Body of pancreas (tissue), 4 donors: Measurements from ENCODE around the gene TSPOAP1.

Source experiments
- CTCF ChIP-seq, 7 experiments: fragments of 450-650 bp in 4 of 7; fragments of 200-600 bp in 3 of 7; sonication (generic) in 3 of 7; IDR thresholded peaks; one replicate each; pipeline ENCODE4 v1.5.1; 2016 to 2019; ENCODE audit warnings: antibody characterized with exemption in 7 of 7
- POLR2A ChIP-seq, 3 donors: fragments of 450-650 bp; IDR thresholded peaks; one replicate each; pipeline ENCODE4 v1.6.1; 2016; ENCODE audit warnings: antibody characterized with exemption in 3 of 3, mild to moderate bottlenecking in 2 of 3

- TF ChIP-seq POLR2A (IDR thresholded peaks at IDR 0.05) (no peak), CTCF (IDR thresholded peaks at IDR 0.05) (no peak)
Measured at GRCh38 chr17:58325976-58326468, 2.6 kb downstream of the TSPOAP1 start.
